WERI-Rb-1 (cell line): Measurements from ENCODE around the gene CDC37.

Experiments
- DNase-seq: peaks from one replicate; pipeline ENCODE4 v3.0.0-alpha.2; 2020
- H3K27ac ChIP-seq: fragments of 250-450 bp; sonication (Bioruptor Pico); 2 replicates; pipeline ENCODE4 v1.5.1; 2020; ENCODE audit warnings: mild to moderate bottlenecking, moderate library complexity
- H3K27me3 ChIP-seq: fragments of 250-450 bp; sonication (Bioruptor Pico); 2 replicates; pipeline ENCODE4 v1.5.1; 2021; ENCODE audit warnings: mild to moderate bottlenecking, low read depth, moderate library complexity; ENCODE audit not compliant: insufficient read depth, severe bottlenecking
- H3K36me3 ChIP-seq: fragments of 250-450 bp; sonication (Bioruptor Pico); 2 replicates; pipeline ENCODE4 v1.5.1; 2020; ENCODE audit warnings: mild to moderate bottlenecking, moderate library complexity
- H3K4me3 ChIP-seq: 2 replicates; pipeline ENCODE4 v1.5.1; 2011; ENCODE audit warnings: low read depth, mild to moderate bottlenecking, control low read depth, low read length
- H3K9me3 ChIP-seq: fragments of 250-450 bp; sonication (Bioruptor Pico); 2 replicates; pipeline ENCODE4 v1.5.1; 2021; ENCODE audit warnings: mild to moderate bottlenecking, moderate library complexity; ENCODE audit not compliant: severe bottlenecking
- TF ChIP-seq, protein P1 (sequence below): IDR thresholded peaks from 2 replicates; pipeline ENCODE4 v1.5.1; 2011; ENCODE audit warnings: low read depth, mild to moderate bottlenecking, control low read depth, inconsistent platforms, low read length

CDC37 gene

GRCh38 chr19:10362259-10362658 lies 41.1 kb downstream of the CDC37 start:
- no peak for DNase-seq
- H3K9me3 ChIP-seq: no peaks in the 10 kb centered on the region
- peaks cover 61% of the 10 kb centered on the region for H3K36me3 ChIP-seq
- H3K27me3 ChIP-seq: no peaks in the 10 kb centered on the region
- H3K4me3 ChIP-seq: no peak overlapping the region
- no peak overlapping the region for H3K27ac ChIP-seq
- TF ChIP-seq, protein P1, sequence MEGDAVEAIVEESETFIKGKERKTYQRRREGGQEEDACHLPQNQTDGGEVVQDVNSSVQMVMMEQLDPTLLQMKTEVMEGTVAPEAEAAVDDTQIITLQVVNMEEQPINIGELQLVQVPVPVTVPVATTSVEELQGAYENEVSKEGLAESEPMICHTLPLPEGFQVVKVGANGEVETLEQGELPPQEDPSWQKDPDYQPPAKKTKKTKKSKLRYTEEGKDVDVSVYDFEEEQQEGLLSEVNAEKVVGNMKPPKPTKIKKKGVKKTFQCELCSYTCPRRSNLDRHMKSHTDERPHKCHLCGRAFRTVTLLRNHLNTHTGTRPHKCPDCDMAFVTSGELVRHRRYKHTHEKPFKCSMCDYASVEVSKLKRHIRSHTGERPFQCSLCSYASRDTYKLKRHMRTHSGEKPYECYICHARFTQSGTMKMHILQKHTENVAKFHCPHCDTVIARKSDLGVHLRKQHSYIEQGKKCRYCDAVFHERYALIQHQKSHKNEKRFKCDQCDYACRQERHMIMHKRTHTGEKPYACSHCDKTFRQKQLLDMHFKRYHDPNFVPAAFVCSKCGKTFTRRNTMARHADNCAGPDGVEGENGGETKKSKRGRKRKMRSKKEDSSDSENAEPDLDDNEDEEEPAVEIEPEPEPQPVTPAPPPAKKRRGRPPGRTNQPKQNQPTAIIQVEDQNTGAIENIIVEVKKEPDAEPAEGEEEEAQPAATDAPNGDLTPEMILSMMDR: no peak

GRCh38 chr19:10361569-10362011 lies 41.8 kb downstream of the CDC37 start:
- Histone ChIP-seq H3K27ac (no peak overlapping the region), H3K27me3 (no peaks in the 10 kb centered on the region), H3K36me3 (peaks cover 61% of the 10 kb centered on the region), H3K4me3 (no peak overlapping the region), H3K9me3 (no peaks in the 10 kb centered on the region)
- TF ChIP-seq, protein P1: no peak
- no peak for DNase-seq

GRCh38 chr19:10356431-10356830 lies 46.9 kb downstream of the CDC37 start:
- DNase-seq: no peak
- no peak overlapping the region for H3K4me3 ChIP-seq
- H3K27me3 ChIP-seq: no peaks in the 10 kb centered on the region
- no peak overlapping the region for H3K27ac ChIP-seq
- H3K9me3 ChIP-seq: no peaks in the 10 kb centered on the region
- TF ChIP-seq, protein P1: no peak
- H3K36me3 ChIP-seq: peaks cover 55% of the 10 kb centered on the region

DNA sequence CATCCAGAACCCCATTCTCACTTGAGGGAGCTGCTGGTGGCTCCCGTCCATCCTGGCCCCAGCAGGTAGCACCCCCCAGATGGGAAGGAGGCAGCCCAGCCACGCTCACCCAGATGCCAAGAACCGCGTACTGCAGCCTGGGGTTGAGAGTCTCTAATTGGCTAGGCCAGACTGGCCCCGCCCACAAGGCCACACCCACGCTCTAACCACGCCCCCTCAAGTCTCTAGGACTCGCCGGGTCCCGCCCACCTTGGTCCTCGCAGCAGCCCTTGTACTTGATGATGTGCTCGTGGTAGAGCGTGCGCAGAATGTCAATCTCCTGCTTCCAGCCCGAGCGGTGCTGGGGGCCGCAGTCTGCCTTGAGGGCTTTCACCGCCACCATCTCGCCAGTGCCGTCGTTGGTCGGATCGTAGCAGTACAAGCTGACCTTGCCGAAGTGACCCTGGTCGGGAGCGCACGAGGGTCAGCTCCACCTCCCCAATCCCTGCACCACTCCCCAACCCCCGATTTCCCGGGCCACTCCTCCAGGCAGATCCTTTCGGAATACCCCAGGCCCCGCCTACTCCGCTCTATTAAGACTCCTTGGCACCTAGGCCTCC lies 49.5 kb downstream of the CDC37 start:
- Histone ChIP-seq H3K27me3 (no peaks in the 10 kb centered on the region), H3K4me3 (no peak overlapping the region), H3K9me3 (no peaks in the 10 kb centered on the region), H3K36me3 (peaks cover 61% of the 10 kb centered on the region), H3K27ac (no peak overlapping the region)
- TF ChIP-seq, protein P1: no peak
- peak; percentile 39 for DNase-seq

DNA sequence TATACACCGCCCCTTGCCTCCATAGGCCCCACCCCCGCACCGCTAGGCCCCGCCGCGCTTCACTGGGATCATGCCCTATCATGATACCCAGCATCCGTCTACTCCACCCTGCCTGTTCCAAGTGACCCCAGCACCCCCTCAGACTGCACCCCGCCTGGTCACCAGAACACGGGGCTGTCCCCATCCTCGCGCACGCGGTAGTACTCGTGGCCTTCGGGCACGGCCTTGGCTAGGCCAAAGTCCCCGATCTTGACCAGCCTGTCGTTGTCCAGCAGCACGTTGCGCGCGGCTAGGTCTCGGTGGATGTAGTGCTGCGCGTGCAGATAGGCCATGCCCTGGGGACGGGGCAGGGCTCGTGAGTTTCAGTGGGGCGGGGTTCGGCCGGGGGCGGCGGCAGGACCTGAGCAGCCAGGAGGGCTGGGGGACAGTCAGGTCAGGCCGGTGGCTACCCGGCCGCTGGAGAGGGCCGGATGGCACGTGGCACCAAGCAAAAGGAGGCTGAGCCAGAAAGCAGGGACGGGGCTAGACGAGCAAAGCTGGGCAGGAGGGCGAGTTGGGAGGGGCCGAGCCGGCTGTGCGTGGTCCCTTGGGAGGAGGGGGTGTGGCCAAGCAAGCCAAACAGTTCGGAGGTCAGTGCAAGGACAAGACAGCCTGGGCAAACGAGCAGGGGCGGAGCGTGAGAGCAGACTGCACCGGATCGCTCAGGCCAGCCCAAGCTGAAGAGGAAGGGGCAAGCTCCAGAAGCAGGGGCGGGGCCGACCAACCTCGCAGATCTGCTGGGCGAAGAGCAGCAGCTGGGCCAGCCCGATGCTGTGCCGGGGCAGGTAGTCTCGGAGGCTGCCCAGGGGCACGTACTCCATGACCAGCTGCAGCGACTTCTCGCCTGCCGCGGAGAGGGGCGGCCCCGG lies 50.3 kb downstream of the CDC37 start:
- Histone ChIP-seq H3K9me3 (no peaks in the 10 kb centered on the region), H3K27ac (no peak overlapping the region), H3K4me3 (no peak overlapping the region), H3K27me3 (no peaks in the 10 kb centered on the region), H3K36me3 (peaks cover 56% of the 10 kb centered on the region)
- TF ChIP-seq, protein P1: no peak
- DNase-seq: no peak
